Stimulated activated CD8-positive, alpha-beta memory T cell treated with anti-CD3 and anti-CD28 coated beads, Interleukin-12 subunit alpha, Interleukin-12 subunit beta, amount 100 ng/mL, for 24 hours (primary cell): ENCODE data around the gene AFF4.
"Not testable (repeated sequence)": the region's sequence is repeated elsewhere in the genome, so short reads cannot be mapped to it uniquely, and the experiment has no call there.

Experiments
- DNase-seq: peaks from one replicate; pipeline ENCODE4 v3.0.0-alpha.2; 2020; ENCODE audit errors: extremely low read depth

Gene AFF4

DNA sequence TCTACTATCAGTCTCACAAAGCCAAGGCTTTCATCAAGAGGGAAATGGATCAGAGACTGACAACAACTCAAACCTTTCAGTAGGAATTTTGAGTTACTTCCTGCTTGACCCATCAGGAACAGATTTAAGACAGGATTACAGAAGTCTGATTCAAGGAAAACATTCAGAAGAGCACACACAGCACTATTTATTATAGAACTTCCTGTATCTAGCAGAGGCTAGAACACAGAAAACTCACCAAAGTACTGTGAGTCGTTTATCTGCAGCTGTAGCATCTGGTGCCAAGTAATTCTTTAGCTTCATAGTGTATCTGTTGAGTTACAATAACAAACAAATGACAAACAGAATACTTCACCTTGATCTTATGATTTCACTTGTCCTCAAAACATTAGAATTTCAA is 76.2 kb downstream of the AFF4 start:
- DNase-seq, result no peak

- DNase-seq, result no peak
Measured at GRCh38 chr5:132886064-132886823, 77.2 kb downstream of the AFF4 start.

DNA sequence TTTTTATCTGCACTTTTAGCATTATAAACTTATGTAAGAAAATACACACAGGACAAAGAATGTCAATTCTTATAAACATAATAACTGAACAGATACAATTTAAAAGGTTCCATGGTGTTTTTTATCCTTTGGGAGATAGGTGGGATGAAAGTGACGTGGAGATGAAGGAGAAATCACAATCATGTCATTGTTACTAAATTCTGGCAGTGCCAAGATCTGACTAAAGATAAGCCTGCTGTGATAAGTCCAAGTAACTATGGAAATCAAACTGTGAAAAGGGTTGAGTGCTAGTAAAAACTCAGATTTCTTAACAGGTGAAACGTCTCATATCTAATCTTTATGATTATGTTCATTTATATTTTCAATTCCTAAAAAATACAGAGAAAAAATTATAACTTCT is 78.9 kb downstream of the AFF4 start:
- no peak for DNase-seq

DNA sequence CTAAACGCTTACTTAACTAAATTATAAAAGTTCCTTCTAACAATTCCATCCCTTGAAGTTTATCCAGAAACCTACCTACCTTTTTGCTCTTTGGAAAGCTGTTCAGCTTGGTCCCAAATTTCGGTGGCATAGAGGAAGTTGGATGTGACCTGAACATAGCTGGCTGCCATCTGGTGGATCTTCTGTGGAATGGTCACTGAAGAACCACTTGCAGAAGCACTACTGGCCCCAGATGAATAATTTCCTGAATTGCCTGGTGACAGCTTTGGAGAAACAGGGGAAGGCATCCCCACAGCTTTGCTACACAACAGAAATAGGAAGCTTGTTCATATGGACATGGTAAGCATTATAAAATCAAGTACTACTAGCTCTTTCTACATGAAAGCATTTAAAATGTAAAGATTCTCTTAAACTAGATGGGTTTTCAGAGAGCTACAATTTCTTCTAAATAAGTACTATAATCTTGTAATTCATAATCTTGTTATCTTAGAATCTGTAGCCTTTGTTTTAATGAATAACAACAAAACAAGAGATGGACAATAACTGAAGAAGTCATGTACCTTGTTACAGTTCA is 80.1 kb downstream of the AFF4 start:
- no peak for DNase-seq

DNA sequence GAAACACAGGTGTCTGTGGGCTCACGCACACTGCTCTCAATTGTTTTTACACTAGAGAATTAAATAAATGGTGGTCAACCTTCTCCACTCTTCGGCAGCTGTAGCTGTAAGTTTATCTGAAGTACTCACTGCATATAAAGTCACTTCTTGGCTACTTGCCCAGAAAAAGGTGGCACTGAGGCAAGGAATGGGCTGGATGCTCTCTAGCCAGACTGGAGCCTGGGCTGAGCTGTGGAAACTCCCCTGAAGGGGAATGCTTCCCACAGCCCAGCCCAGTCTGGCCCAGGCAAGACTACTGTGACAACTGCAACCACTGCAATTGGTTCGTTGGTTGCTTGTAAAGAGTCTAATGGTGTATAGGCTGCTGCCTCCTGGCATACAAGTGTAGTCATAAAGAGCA is 85.5 kb downstream of the AFF4 start:
- DNase-seq, result no peak

- DNase-seq, result no peak
Measured at GRCh38 chr5:132877466-132877865, 86.0 kb downstream of the AFF4 start.

DNA sequence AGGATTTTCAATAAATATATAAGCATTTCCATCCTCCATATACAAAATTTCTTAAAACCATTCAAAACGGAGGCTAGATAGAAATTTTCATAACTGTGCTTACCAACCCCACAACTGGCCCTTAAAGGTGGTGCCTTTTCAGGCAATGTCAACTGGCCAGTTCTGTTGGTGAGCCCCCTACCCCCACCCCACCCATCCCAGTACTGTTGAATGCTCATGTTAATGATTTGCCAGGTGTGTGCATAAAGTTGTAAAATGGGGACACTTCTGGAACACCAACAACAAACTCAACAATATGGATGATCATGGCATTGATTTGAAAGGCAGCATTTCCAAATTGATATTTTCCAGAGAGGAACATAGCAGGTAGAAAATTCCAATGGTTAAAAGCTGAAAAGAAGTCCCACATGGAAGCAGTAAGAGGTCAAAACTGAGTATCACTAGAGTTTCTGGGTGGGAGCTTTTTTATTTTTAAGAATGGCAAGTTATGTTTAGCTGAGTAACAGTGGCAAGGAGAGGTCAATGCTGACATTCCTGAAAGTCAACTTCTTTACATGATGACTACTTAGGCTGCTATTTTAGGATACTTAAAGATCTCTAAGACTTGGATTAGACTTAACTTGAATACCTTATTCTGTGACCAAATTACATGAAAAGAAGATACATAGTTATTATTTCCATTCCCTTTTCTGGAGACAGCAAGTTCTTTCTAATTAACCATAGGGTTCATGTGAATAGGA is 87.2 kb downstream of the AFF4 start:
- no peak for DNase-seq

DNA sequence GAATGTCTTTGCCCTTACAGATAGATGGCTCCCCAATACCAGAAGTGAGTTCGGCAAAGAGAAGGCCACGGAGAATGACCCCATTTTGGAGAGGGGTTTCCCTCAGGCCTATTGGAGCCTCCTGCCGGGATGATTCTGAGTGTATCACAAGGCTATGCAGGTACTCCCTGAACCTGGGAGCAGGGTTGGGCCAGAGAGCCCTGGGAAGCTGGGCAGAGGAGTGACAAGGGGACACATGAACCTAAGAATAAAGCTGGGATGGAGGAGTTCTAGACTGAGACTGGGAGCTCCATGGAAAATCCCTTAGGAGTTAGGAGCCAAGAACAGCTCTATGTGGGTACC is 89.5 kb downstream of the AFF4 start:
- no peak for DNase-seq

DNA sequence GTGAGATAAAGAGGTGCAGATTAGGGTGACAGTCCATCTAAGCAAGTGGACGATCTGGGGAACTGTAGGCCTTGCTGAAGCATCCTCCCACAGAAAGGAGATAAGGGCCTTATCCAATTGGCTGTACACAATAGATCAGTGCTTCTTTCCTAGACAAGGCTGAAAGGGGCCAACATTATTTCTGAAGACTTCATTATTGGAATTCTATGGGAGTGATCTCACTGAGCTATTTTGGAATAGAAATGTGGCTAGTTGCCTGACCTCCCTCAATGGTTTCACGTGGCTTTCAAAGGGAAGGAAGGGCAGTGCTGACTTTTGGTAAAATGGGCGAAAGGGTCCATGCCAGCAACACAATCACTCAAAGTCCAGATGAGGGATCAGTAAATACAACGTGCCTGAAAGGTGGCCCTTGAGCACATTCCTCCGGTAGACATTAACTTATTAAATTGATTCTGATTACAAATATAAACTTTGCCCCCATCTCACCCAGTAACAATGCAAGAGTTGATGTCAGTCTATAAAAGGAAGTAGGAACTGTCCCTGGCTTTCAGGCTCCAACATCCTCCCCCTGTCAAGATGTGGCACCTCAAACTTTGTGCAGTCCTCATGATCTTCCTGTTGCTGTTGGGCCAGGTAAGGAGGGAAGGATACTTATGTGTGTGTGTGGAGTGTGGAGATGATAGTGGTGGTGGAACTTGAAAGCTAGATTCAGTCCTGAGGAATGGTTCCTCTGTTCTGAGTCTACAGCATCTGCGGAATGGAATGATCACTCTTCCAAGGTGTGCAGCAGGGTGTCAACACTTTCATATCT is 90.1 kb downstream of the AFF4 start, which contains the start of gene LEAP2:
Gene LEAP2 (plus strand): TSS at position 550 of the 811 bp plus-strand sequence. CDS start 27 bp downstream, at position 577.
- no peak for DNase-seq

- no peak for DNase-seq
Measured at GRCh38 chr5:132872788-132873118, 90.7 kb downstream of the AFF4 start.

DNA sequence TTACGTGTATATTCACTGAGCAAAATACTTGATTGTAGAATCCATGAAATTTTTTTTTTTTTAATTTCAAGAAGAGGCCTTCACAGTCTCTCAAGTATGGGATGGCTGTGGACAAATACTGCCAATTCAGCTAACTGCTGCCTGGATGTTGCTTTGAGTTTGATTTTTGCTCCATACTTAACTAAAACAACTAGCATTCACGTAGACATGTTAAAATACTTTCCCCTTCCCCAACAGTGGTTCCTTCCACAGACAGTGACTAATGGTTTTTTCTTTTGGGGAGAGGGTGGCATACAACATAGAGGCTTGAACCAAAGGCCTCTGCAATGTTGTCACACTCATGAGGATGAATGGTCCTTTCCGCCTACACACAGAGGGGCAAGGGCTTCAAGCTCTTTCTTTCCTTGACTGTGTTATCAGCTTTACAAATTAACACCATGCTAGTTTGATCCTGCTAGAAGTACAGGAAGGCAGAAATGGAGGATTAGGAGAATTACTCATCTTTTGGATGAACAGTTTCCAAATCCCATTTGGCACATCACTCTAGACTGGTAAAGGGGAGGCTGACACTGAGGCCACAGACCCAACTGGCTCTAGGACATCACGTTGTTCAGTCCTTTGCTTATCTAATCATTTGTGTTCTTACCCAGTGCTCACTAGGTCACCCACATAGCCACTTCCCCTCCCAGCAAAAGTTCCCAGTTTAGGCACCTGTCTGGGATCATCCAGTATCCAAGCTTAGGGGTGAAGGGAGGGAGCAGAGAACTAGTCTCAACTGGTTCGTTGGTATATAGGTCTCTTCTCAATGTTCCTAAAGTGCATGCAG is 91.8 kb downstream of the AFF4 start:
- DNase-seq, result no peak

DNA sequence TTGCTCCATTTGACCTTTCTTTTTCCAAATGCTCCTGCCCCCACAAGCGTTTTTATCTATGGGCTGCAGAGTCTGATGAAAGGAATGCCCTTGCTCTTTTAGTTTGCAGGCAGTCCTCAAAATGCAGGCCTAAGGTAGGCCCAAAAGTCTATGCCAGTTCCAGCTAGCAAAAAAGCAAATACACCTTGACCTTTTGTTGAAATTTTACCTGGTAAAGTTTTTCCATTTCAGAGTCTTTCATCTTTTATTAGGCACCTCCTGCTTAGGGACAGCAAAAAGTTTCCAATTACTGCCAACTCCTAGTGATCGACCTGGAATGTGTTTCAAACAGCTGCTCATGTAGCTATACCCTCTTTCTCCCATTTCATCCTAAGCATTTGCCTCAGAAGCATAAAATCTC is 92.6 kb downstream of the AFF4 start:
- no peak for DNase-seq

GRCh38 chr5:132868754-132869153 is 94.7 kb downstream of the AFF4 start:
- DNase-seq, result no peak

DNA sequence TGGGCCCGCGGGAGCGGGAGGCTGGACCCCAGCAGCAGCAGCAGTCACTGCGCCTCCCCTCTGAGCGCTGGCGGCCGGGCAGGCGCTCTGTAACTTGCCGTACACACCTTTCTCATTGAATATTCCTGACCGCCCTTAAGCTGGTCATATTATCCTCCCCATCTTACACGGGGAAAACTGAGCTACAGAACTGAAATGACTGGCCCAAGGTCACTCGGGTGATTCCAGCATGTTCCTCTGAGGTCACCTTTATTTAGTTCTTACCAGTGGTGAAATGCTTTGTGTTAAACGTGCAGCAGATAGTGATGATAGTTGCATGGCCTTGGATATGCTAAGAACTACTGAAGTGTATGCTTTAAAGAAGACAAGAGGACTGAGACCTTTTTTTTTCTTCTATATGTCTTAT is 96.4 kb downstream of the AFF4 start:
- DNase-seq, result no peak

GRCh38 chr5:132866342-132867045 is 96.9 kb downstream of the AFF4 start, which contains the start of the genes GDF9 and UQCRQ:
TSS of gene GDF9 (minus strand) at chr5:132866469. CDS start at chr5:132864533, 1,936 bp downstream.
TSS of gene UQCRQ (plus strand) at chr5:132866642. CDS start at chr5:132866882, 240 bp downstream.
- DNase-seq, result peak; percentile 80

DNA sequence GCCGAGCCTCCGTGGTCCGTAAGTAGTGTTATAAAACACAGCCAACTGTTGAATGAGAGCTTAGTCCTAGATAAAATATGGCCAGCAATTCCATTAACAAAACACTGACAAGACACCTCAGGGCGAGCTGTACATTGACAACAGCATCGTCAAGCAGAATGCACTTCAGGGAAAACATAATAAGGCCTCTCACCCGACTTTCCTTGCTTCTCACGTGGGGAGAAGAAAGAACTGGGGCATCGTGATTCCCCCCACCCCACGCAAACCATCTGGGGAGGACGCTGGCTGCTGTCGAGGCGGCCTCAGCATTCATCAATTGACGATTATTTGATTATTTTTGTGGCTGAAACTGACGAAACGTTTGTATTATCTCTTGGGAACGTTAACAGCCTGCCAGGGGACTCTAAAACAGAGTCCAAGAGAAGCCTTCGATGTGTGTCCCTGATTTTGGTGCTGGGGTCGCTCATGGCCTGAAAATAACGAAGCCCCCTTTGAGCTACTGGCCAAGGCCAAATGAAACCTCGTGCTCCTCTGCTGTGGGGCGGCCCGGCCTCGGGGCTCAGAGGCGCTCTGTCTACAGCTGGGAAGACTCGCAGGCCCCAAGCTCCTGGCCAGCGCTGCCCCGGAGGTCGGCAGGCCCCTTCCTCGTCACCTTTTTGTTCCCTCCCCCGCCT is 97.6 kb downstream of the AFF4 start:
- no peak for DNase-seq

DNA sequence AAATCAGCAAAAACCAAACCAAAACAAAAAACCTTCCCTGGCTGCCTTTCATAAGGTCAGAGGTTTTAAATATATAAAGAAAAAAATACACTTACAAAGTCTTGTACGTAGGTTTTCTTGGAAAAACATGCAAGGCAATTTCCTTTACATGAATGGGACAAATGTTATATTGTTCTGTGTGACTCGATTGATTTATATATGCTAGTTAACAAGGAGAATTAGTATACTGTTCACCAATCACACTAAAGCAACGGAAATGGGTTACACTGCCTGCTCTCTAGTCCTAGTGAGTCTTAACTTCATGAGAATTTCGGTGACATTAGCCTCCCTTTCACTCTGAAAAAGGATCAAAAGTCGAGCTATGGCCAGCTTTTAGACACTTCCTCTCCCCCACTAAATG is 102.7 kb downstream of the AFF4 start:
- no peak for DNase-seq

DNA sequence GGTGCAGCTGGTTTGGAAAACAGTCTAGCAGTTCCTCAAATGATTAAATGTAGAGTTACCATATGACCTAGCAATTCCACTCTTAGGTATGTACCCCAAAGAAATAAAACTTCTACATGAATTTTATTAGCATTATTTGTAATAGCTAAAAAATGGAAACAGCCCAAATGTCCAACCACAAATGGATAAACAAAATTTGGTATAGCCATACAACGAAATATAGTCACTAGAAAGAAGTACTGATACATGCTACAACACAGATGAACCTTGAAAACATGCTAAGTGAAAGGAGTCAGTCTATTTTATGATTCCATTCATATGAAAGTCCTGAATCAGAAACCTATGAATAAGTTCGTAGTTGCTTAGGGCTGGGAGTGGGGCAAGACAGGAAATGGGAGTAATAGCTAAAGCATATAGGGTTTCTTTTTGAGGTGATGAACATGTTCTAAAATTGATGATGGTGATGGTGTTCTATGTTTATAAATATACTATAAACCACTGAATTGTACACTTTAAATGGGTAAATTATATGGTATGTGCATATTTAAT is 103.5 kb downstream of the AFF4 start:
- DNase-seq, result no peak

- no peak for DNase-seq
Measured at GRCh38 chr5:132856011-132856410, 107.4 kb downstream of the AFF4 start.

- not testable (repeated sequence) for DNase-seq
Measured at GRCh38 chr5:132854992-132855391, 108.4 kb downstream of the AFF4 start.
